HFF-Myc (cell line): ENCODE data around the gene TIAM1.

Experiments used
- DNase-seq: peaks from one replicate; pipeline ENCODE4 v3.0.0-alpha.2; 2011; ENCODE audit warnings: low read depth; ENCODE audit errors: extremely low read depth
- H3K4me3 ChIP-seq: replicated peaks from 2 replicates; pipeline ENCODE4 v1.5.1; 2011; ENCODE audit warnings: low read depth, mild to moderate bottlenecking, control low read depth, low read length
- TF ChIP-seq, protein P1 (sequence below): IDR thresholded peaks from 2 replicates; pipeline ENCODE4 v1.5.1; 2012; ENCODE audit warnings: mild to moderate bottlenecking, low read depth, low read length, control low read depth; ENCODE audit errors: missing control alignments

Gene TIAM1

DNA sequence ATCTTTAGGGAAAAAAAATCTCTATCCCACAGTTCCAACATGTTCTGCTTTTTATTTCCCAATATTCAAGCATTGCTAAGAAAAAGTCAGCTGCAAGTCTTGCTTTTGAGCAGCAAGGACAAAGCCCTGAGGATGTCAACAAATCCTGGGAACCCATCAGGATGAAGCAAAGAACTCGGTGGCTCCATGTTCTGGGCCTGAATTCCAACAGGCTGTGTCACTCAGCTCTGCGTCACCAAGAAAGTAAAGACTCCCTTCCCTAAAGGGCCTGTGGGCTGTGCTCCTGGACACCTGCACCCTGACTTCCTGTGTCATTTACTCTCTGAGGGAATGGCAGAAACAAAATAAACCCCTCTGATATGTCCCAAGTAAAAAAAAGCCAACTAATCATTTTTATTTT, 95.5 kb downstream of the TIAM1 start:
- TF ChIP-seq, protein P1, sequence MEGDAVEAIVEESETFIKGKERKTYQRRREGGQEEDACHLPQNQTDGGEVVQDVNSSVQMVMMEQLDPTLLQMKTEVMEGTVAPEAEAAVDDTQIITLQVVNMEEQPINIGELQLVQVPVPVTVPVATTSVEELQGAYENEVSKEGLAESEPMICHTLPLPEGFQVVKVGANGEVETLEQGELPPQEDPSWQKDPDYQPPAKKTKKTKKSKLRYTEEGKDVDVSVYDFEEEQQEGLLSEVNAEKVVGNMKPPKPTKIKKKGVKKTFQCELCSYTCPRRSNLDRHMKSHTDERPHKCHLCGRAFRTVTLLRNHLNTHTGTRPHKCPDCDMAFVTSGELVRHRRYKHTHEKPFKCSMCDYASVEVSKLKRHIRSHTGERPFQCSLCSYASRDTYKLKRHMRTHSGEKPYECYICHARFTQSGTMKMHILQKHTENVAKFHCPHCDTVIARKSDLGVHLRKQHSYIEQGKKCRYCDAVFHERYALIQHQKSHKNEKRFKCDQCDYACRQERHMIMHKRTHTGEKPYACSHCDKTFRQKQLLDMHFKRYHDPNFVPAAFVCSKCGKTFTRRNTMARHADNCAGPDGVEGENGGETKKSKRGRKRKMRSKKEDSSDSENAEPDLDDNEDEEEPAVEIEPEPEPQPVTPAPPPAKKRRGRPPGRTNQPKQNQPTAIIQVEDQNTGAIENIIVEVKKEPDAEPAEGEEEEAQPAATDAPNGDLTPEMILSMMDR: no peak
- no peak for DNase-seq
- H3K4me3 ChIP-seq: no peak overlapping the region

DNA sequence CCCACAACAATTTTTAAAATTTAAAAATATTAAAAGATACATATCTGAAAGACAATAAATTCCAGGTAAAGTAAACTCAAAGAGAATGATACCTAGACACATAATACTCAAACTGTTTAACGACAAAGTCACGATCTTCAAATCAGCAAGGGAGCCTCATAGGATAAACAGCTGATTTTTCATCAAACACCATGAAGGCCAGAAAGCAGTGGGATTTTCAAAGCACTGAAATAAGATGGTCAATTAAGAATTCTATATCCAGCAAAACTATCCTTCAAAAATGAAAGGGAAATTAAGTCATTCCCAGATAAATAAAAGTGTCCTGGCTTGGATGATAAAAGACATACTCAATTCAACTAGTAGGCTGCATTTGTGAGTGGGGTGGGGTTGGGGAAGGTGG, 100.5 kb downstream of the TIAM1 start:
- no peak for DNase-seq
- no peak overlapping the region for H3K4me3 ChIP-seq
- TF ChIP-seq, protein P1: no peak

DNA sequence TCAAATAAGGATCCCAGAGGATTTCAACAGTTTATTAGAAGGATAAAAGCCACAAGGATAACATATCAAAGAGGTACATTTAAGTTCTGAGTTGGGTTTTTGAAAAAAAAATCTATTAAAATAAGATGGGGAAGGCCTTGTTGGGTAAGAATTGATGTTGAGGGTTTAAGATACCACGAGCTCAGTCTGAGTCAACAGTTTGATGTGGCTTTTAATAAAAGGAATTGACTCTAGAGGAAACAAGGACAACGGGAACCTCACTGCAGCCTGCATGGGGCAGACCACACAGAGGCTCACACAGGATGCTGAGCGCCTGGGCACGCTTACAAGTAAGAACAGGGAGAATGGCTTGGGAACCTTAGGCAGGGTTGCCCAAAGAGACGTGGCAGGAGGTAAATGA, 107.5 kb downstream of the TIAM1 start:
- no peak for DNase-seq
- no peak overlapping the region for H3K4me3 ChIP-seq
- TF ChIP-seq, protein P1: no peak

DNA sequence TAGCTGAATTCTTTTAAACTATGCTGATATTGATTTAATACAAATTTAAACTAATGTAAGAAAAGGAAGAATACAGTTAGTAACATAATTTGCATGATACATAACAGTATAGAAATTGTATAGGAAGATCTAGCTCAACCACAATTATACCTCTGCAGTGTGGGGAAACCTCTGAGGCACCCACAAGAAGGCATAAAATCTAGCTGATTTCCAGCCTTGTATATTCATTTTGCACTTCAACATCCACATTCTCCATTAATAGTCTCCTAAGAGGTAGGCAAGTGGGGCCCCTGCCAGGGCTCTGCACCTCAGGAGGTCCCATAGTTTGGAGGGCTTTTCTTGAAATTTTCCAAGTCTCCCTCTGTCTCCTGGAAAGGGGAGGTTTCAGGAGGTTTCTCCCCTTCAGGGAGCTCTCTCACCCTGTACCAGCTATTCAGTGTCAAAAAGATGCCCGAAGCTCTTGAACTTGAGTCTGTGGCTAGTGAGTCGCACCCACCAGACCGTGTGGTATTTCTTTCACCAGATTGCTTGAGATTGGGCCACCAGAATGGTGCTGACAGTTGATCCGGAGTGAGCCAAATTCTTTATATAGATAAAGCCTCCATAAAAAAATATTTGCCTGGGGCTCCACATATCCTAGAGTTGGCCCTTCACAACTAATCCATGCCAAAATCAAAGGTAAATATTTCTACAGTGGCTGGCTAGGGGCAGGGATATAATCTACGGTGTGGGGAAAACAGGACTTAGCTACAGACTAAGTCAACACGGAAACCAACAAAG, 108.2 kb downstream of the TIAM1 start:
- DNase-seq: no peak
- no peak overlapping the region for H3K4me3 ChIP-seq
- TF ChIP-seq, protein P1: no peak

DNA sequence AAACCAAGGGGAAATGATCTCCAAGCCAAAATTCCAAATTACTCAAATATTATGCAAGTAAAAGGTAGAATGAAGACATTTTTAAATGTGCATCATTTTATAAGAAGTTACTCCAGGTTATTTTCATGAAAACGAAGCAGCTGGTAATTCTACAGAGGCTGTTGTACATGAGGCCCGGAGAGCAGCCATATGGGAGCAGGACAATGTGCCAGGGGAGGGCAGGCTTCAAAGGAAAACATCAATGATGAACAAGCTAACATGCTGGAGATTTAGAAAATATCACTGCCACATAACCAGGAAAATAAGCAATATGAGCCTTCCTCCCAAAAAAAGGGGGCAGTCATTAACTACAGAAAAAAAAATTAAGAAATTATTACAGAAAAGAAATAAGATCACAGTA, 109.1 kb downstream of the TIAM1 start:
- DNase-seq: no peak
- TF ChIP-seq, protein P1: no peak
- H3K4me3 ChIP-seq: no peak overlapping the region

DNA sequence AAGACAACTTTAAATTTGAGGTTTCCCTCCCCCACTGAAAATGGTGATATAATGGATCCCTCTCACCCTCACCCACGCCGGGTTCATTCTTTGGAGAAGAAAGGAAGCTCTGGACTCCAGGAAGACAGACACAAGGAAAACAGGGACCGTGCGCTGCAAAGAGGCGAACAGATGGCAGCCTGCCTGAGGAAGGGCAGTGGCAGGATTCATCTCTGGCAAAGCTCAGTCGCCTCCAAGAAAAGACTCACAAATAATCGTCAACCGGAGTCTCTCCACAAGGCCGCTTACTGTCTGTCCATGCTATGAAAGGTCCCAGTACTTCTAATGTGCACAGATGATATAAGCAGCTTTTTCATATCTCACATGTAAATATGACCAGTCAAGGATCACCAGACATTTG, 110.3 kb downstream of the TIAM1 start:
- no peak for DNase-seq
- TF ChIP-seq, protein P1: no peak
- no peak overlapping the region for H3K4me3 ChIP-seq

DNA sequence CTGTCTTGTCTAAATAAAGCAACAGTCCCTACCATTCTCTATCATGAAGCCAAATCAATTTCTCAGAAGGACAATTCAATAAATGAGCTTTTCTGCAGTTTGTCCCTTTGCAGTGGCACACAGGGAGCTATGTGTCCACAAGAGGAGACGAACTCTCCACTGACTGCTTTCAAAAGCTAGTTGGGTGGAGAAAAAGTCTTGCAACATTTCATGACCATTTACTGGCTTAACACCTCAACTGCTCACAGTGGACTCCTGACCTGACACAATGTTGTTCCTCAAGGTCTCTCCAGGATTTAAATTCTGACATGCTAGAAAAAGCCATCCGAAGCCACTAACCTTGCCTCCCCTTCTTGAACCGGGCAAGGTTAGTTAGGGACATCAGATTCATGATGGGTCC, 111.7 kb downstream of the TIAM1 start:
- DNase-seq: no peak
- no peak overlapping the region for H3K4me3 ChIP-seq
- TF ChIP-seq, protein P1: no peak
